NCI-H1436 (cell line): ENCODE results near the gene COQ5.

ENCODE experiments used
- DNase-seq: peaks from one replicate; lab custom pipeline; 2025; lab: John Stamatoyannopoulos, UW

Gene COQ5

GRCh38 chr12:120483621-120484020 is 45.3 kb downstream of the COQ5 start:
- DNase-seq: no peak

GRCh38 chr12:120481022-120481767 is 47.8 kb downstream of the COQ5 start:
- DNase-seq: no peak

GRCh38 chr12:120480211-120480610 is 48.7 kb downstream of the COQ5 start:
- no peak for DNase-seq

GRCh38 chr12:120479458-120479857 is 49.5 kb downstream of the COQ5 start:
- DNase-seq: no peak

GRCh38 chr12:120475643-120476042 is 53.3 kb downstream of the COQ5 start:
- no peak for DNase-seq

GRCh38 chr12:120474616-120474960 is 54.4 kb downstream of the COQ5 start:
- no peak for DNase-seq

- no peak for DNase-seq
Observed at GRCh38 chr12:120473807-120474615, 54.9 kb downstream of the COQ5 start.

GRCh38 chr12:120472521-120472920 is 56.4 kb downstream of the COQ5 start:
- DNase-seq: no peak

GRCh38 chr12:120470150-120470784 is 58.7 kb downstream of the COQ5 start:
- DNase-seq: no peak

- peak; percentile 94 for DNase-seq
Observed at GRCh38 chr12:120469450-120470149, 59.4 kb downstream of the COQ5 start, which contains the start of gene SRSF9. Gene SRSF9 (minus strand): TSS chr12:120469748. CDS start chr12:120469609, 139 bp downstream.

DNA sequence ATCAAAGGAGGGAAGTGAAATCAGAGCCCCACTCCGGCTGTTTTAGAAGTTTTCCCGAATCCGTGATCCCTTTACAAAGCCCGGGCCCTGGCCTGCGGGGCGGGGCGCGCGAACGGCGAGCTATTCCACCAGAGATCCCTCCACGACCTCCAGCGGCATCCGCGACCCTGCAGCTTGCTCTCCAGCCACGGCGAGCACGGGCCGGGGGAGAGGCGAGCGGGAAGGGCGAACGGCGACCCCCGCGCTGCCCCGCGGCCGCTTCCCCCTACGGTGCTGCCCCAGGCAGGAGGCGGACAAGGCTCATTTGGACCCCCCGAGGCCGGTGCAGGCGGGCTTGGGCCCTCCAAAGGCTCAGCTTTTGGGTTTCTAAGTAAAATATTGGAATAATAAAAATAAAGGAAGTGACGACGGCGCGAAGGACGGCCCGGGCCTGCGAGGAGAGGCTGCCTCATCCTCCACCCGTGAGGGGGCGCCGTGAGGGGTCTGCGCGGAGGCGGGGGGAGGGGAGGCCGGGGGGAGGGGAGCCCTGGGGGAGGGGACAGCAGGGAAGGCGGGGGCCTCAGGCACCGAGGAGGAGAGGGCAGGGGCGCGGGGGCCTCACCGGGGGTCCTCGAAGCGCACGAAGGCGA is 60.0 kb downstream of the COQ5 start:
- DNase-seq: peak; percentile 43

- no peak for DNase-seq
Observed at GRCh38 chr12:120468325-120468820, 60.6 kb downstream of the COQ5 start.

- DNase-seq: no peak
Observed at GRCh38 chr12:120467439-120467838, 61.5 kb downstream of the COQ5 start.

- peak; percentile 43 for DNase-seq
Observed at GRCh38 chr12:120466560-120467315, 62.2 kb downstream of the COQ5 start.

DNA sequence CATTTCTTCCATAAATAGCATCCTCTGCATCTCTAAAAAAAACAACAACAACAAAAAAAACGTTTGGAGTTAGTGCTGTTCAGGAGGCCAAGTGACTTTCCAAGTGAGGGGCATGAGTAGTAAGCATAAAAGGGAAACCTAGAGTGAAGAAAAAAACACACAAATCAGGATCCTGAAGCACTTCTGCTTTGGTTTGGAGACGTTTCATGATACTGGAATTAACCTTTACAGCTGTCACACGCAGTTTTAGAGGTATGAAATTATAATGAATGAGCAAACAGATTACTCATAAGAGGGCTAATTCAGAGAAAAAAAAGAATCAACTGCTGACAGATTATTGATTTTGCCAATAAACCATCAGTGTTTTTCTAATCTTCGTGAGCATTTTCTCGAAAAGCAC is 63.2 kb downstream of the COQ5 start:
- DNase-seq: no peak

DNA sequence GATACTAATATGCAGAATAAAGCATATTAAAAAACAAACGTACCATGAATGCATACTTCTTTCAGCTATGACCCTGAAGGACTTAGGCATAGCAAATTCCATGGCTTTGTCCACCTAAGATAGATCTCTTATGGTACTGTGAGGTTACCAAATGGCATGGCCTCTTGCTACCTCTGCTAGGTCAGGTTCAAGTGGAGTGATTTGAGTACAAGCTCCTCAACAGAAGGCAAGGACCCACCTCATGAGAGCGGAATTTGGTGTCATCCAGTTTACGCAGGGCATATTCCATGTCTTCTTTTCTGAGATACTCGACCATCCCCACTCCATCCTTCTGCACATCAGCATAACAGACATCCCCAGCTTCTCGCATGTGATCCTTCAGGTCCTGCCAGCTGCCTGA is 65.2 kb downstream of the COQ5 start:
- DNase-seq: no peak

- DNase-seq: no peak
Observed at GRCh38 chr12:120462099-120462640, 66.8 kb downstream of the COQ5 start.

- no peak for DNase-seq
Observed at GRCh38 chr12:120460157-120460556, 68.8 kb downstream of the COQ5 start.

DNA sequence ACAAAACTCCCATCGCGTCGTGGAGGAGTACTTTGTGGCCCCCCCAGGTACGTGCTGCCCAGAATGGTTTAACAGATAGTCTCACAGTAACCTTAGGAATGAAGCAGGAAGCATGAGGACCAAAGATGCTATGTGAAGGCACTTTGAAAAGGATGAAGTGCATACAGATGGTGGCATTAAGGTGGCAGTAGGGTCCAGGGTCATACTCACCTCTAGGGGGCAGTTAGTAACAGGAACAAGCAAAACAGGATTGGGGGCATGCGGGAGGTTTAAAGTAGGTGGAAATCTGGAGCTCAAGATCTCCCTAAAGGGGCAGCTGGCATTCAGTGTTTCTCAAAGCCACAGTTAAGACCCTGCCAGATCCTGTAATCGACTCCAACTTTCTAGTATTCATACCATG is 71.8 kb downstream of the COQ5 start:
- no peak for DNase-seq

DNA sequence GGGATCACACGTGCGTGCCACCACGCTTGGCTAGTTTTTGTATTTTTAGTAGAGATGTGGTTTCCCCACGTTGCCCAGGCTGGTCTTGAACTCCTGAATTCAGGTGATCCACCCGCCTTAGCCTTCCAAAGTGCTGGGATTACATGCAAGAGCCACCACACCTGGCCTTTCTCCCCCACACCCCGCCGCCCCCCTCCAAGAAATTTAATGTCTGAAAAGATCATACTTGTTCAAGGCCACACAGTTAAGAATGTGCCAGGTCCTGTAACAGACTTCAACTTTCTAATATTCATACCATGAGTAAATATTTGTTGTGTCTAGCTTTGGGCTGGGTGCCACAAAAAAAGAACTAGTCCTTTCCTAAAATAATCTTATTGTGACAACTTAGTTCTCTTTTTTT is 73.7 kb downstream of the COQ5 start:
- DNase-seq: no peak

GRCh38 chr12:120453977-120454376 is 75.0 kb downstream of the COQ5 start:
- no peak for DNase-seq
